HUDEP-2 (cell line): ENCODE measurements around the gene CAP2.
A peak's percentile ranks its signal among the peaks of the same experiment; 100 is the strongest.
"Not testable (repeated sequence)": the region's sequence is repeated elsewhere in the genome, so short reads cannot be mapped to it uniquely, and the experiment has no call there.

ENCODE experiments used
- DNase-seq, 76 experiments: peaks; one replicate each; lab custom pipeline; 2025; ENCODE audit not compliant: unreplicated experiment in 76 of 76; lab: John Stamatoyannopoulos, UW

CAP2 gene

GRCh38 chr6:17431581-17431980 lies 38.2 kb downstream of the CAP2 start:
- peak in 1 of 76 experiments; percentile 1 for DNase-seq

GRCh38 chr6:17432356-17432755 lies 39.0 kb downstream of the CAP2 start:
- DNase-seq: no peak

DNA sequence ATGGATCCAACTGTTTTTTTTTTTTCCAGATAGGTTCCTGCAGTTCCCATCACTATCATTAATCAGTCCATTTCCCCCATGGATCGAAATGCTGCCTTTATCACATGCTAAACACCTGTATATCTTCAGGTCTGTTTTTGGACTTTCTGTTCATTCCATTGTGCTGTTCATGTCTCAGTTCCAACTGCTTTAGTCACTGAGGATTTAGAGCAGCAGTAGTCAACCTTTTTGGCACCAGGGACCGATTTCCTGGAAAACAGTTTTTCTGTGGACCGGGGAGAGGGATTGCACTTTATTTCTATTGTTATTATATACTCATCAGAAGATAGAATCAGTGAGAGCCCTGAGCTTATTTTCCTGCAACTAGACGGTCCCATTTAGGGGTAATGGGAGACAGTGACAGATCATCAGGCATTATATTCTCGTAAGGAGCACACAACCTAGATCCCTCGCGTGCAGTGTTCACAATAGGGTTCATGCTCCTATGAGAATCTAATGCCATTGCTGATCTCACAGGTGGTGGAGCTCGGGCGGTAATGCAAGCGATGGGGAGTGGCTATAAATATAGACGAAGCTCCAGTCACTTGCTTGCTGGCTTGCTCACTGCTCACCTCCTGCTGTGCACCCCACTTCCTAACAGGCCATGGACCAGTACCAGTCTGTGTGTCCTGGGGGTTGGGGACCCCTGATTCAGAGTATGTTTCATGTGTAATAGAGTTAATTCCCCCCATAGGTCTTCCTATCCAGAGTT lies 46.0 kb downstream of the CAP2 start:
- DNase-seq: no peak

DNA sequence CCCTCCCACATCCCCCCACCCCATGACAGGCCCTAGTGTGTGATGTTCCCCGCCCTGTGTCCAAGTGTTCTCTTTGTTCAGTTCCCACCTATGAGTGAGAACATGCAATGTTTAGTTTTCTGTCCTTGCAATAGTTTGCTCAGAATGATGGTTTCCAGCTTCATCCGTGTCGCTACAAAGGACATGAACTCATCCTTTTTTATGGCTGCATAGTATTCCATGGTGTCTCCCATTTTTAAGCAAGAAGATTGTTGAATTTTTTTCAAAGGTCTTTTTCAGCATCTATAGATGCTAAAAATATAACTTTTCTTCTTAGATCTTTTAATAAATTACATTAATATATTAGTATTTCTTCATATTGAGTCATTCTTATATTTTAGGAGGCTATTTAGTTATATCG lies 47.4 kb downstream of the CAP2 start:
- DNase-seq: not testable (repeated sequence)

GRCh38 chr6:17442196-17442595 lies 48.8 kb downstream of the CAP2 start:
- no peak for DNase-seq

DNA sequence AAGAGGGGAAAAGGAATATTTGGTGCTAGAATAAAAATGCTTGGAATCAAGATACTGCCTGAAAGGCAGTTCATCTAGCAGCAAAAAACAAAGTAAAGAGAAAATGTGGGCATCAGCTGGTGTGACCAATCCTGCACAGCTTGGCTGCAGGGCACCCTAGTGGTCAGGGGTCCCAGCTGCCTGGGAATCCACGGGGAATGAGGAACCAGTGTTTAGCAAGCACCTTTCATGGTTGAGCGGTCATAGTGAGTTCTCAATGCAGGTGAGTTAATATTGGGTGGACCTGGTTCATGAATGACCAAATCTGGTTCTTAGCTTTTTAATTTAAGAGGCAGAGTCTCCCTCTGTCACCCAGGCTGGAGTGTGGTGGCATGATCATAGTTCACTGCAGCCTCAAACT lies 53.3 kb downstream of the CAP2 start:
- no peak for DNase-seq

DNA sequence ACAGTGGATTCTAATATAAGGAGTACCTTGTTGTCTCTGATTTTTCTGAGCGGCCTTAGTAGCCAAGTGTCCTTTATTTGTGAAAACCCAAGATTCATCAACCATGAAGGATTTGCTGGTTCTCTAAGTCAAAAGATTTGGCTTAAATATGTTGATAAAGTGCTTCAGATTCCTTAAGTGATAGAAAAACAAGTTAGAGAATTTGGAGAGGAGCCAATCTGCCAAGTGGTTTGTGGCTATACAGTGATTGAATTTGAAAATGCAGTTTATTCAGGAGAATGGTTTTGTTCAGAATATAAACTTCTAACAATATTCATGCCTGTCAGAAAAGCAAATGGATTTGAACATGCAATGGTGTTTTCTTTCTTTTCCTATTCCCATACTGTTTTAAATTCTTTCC lies 54.8 kb downstream of the CAP2 start:
- DNase-seq: no peak

DNA sequence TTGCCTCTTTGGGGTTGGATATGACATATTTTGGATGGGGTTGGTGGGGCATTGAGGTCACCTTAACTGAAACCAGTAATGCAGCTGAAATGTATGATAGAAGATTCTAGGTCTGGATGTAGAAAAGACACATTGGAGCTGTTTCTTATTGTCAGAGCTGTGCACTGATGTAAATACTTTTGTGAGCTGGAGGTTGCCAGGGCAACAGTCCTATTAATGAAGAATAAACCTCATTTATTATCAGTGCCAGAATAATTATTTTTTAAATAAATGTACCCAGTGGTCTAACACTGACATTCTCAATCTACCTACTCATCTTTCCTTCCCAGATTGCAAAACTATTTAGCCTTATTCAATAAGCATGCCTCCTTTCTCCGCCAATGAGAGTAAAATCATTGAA lies 57.0 kb downstream of the CAP2 start:
- no peak for DNase-seq

DNA sequence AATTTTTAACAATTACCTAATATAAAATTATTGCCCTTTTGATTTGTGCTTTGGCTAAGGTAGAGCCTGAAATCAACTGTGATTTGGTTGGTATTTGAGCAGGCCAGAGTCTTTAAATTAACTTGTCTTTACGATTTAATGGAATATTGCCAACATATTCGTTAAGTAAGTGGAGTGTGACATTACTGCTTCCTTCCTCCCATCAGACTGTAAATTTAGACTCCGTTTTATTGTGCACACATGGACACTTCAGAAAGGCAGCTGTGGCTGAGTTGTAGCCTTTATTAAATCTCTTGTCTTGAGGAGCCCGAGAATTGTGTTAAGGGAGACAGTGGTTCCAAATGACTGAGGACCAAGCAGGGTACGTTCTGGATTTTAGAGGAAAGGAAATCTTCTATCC lies 57.4 kb downstream of the CAP2 start:
- no peak for DNase-seq

- no peak for DNase-seq
Measured at GRCh38 chr6:17452096-17452495, 58.7 kb downstream of the CAP2 start.

DNA sequence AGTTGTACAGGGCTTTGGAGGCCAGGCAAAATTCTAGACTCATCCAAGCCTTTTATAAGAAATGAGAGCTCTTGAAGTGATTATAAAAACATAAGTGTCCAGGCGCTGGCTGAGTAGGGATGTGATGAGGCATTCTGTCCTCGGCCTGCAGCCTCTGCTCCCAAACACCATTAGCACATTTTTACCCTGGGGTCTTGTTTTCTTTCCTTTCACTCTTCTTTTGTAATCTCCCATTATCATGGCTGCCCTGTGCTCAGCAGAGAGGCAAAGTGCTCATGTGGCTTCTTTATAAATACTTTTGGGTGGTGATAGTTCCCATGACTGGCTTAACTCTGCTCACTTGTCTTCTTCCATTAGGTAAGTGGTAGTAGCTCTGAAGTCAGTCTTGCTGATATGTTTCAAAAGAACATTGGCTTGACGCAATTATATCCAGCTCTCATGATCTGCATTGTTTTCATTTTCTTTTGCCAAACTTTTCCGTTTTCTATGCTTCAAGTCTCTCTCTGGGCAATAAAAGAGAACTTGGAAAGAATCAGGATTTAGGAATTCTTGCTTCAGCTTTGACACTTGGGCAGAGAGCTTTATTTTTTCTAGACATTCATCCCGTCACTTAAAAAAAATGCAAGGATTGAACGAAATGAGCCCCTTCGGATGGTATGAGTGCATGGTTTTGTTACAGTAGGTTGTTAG lies 61.1 kb downstream of the CAP2 start:
- no peak for DNase-seq

DNA sequence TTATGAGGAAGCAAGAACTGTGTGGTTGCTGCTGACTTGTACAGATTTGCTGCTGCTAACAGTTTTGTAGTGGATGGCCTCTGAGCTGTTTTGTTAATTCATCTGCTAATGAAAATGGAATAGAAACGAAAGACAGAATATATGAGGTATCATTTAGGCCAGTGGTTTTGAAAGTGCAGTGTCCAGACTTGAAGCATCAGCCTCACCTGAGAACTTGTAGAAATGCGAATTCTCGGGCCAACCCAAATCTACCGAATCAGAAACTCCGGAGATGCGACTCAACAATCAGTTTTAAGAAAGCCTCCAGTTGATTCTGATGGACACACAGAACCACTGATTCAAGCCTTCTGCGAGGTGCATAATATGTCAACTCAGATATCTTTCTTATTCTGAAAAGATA lies 62.5 kb downstream of the CAP2 start:
- DNase-seq: no peak

GRCh38 chr6:17456711-17457110 lies 63.3 kb downstream of the CAP2 start:
- DNase-seq: no peak

GRCh38 chr6:17457405-17457804 lies 64.0 kb downstream of the CAP2 start:
- no peak for DNase-seq

- no peak for DNase-seq
Measured at GRCh38 chr6:17457956-17458355, 64.6 kb downstream of the CAP2 start.

DNA sequence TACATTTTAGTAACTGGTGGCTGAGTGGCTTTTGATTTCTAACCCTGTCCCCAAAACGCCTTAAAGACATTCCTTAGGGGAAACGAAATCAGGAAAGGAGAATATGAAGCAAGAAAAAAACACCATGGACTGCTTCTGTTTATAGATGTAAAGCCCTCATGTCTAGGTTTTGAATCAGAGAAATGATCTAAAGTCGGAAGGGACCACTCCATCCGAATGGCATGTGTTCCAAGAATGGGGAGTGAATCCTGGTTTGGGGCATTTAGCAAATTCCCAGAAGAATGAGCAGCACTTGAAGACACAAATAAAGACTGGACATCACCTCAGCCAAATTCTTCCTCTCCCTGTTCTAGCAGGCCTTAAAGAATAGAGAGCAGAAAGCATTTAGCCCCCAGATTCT lies 65.6 kb downstream of the CAP2 start:
- DNase-seq: no peak

GRCh38 chr6:17460862-17461261 lies 67.5 kb downstream of the CAP2 start:
- DNase-seq: no peak

GRCh38 chr6:17466147-17466546 lies 72.8 kb downstream of the CAP2 start:
- no peak for DNase-seq

DNA sequence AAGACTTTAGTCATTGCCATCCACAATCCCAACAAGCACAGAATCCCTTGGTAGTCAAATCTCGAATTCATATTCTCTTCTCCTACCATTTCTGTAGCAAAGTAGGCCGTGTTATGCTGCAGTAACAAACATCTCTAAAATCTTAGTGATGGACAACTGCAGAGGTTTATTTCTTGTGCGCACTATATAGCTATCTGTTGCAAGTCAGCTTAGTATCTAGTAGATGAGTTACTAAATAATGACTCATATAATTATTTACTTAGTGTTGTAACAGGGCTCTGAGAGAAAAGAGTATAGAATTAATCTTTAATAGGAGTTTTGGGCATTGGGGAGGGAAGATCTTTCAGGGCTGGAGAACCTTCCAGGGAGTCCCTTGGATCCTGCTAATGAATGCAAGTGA lies 73.3 kb downstream of the CAP2 start:
- DNase-seq: no peak

DNA sequence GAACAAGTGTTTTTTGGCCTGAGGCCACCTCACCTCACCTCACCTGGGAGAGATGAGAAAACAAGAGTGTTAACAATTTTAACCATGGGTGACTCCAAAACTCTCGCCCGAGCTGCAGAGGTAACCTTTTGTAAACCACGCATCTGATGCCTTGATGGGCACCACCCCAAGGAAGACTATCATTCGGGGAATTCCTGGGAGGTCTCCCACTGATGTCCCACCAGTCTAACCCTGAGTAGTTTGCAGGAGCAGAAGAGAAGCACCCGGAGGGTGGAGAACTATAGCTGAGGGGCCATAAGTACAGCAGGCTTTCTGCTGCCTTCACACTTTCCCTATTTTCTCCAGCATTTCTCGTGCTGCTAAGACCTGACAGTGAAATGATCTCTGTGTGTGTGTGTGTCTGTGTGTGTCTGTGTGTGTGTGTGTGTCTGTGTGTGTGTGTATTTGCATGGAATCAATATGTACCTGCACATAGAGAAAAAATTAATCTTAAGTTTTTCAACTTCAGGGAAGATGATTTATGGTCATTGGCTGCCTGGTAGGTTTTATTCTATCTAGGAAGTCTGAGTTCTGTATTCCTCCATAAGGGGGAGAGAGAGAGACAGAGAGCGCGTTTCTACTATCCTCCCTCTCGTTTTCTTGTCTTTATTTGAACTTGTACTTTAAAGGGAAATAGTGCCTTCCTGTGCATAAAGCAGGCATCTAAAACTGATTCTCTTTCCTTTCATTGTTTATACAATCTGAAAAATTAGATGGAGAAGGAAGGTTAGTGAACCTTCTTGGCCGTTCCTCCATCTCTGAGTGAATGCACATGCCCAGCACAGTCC lies 75.8 kb downstream of the CAP2 start:
- no peak for DNase-seq

DNA sequence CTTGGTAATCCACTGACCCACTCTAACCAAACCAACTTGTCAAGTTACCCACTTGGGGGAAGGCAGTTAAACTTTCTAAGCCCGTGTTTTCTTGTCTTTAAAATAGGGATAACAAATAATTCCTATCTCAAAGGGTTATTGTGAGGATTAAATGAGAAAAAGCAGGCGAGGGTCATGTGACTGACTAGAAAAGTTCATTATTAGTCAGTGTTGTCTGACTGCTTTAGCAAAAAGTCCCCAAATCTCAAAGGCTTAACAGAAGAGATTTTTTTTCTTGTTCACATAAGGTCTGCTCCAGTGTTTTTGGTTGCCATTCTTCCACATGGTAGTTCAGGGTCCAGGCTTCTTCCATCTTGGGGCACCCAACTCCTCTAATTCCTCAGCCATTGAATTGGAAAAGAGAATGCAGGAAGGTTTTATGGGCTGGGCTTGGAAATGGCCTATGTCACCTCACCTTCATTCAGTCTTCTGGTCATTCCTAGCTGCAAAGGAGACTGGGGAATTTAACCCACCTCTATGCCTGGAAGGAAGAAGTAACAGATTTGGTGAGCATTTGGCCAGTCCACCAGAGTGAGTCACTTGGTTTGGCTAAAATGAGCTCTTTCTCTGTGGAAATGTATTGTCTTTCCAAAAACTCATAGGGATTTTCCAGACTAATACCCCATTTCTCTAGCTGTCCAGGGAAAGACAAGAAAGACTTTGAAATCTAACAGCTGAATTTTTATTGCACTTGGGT lies 77.0 kb downstream of the CAP2 start:
- DNase-seq: no peak
